Stimulated activated effector memory CD8-positive, alpha-beta T cell treated with anti-CD3 and anti-CD28 coated beads, Interleukin-12 subunit alpha, Interleukin-12 subunit beta, amount 100 ng/mL, for 72 hours (primary cell): ENCODE results near the gene FSCN2.

Experiments used
- ATAC-seq: fragments of 150-1000 bp; cut with Tn5 transposase; 2 replicates; pipeline ENCODE4 v1.10.0; 2021
- DNase-seq, 2 donors: peaks; one replicate each; pipeline ENCODE4 v3.0.0; 2021 to 2022; ENCODE audit warnings: low spot score in 2 of 2
- H3K27ac Mint-ChIP-seq: one replicate; pipeline ENCODE4 v1.8.0; 2022; ENCODE audit warnings: mild to moderate bottlenecking, mixed read lengths
- H3K36me3 Mint-ChIP-seq: one replicate; pipeline ENCODE4 v1.8.0; 2022; ENCODE audit warnings: mild to moderate bottlenecking, mixed read lengths
- H3K4me1 Mint-ChIP-seq: one replicate; pipeline ENCODE4 v1.8.0; 2022; ENCODE audit warnings: mixed read lengths
- H3K4me3 Mint-ChIP-seq: one replicate; pipeline ENCODE4 v1.8.0; 2022; ENCODE audit warnings: mild to moderate bottlenecking, mixed read lengths
- H3K9me3 Mint-ChIP-seq: one replicate; pipeline ENCODE4 v1.8.0; 2022; ENCODE audit warnings: mixed read lengths

Gene FSCN2

DNA sequence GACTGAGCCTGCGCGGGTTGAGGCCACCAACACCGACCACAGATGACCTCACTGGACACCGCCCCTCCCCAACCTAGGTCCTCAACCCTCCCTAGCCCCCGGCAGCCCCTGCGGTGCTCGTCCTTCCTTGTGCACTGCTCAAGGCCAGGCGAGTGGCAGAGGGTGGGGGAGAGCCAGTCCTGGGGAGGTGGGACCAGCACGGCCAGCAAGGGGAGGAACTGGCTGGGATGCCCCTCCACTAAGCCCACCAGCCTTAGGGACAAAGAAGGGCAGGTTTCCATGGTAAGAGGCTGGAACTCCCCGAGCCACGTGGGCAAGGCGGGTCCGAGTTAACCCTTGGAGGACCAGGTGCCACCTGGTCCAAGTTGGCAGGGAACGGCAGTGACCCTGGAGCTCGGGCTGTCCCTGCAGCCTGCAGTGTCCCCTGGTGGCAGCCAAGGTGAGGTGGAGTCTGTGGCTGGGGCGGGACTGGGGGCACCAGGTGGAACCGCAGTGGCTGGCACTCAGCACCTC lies 9.2 kb downstream of the FSCN2 start:
- no peak overlapping the region for H3K27ac Mint-ChIP-seq
- peak; percentile 53 for ATAC-seq
- DNase-seq = no peak

DNA sequence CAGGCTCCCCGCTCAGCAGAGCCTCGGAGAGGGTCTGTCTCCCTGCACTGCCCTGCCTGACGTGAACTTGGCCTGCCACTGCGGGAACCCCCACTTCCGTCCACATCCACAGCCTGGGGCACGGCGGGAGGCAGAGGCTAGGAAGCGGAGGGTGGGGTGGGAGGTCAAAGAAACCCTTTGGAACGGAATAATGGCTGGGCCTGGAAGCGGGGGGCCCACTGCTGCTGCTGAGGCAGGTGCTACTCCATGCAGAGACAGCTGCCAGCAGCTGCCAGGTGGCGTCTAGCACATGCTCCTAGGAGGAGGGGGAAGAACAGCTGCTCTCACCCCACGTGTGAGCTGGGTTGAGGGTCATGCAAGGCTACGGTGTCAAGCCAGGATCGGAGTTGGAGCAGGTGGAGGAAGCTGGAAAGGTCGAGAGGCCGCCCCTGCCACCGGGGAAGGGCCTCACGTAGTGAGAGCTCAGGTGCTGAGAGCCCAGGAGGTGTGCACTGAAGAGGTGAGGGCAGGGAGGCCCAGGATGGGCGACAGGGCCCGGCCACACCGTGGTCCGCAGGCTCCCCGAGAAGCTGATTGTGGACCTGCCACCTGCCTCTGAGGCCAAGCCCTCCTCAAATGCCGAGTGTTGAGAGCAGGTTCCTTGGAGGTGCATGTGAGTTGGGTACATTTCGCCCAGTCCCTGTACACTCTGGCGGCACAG lies 9.8 kb downstream of the FSCN2 start:
- ATAC-seq = no peak
- DNase-seq = no peak
- Mint-ChIP-seq H3K4me3 (no peak overlapping the region), H3K36me3 (peaks cover 34% of the 10 kb centered on the region), H3K27ac (peak overlapping the region; percentile 76), H3K4me1 (peaks cover 11% of the 10 kb centered on the region), H3K9me3 (no peaks in the 10 kb centered on the region)

More for the DNA sequence above, 9.2 kb downstream of the FSCN2 start:
- peaks cover 11% of the 10 kb centered on the region for H3K4me1 Mint-ChIP-seq
- H3K36me3 Mint-ChIP-seq = peaks cover 34% of the 10 kb centered on the region
- H3K4me3 Mint-ChIP-seq = no peak overlapping the region
- no peaks in the 10 kb centered on the region for H3K9me3 Mint-ChIP-seq

DNA sequence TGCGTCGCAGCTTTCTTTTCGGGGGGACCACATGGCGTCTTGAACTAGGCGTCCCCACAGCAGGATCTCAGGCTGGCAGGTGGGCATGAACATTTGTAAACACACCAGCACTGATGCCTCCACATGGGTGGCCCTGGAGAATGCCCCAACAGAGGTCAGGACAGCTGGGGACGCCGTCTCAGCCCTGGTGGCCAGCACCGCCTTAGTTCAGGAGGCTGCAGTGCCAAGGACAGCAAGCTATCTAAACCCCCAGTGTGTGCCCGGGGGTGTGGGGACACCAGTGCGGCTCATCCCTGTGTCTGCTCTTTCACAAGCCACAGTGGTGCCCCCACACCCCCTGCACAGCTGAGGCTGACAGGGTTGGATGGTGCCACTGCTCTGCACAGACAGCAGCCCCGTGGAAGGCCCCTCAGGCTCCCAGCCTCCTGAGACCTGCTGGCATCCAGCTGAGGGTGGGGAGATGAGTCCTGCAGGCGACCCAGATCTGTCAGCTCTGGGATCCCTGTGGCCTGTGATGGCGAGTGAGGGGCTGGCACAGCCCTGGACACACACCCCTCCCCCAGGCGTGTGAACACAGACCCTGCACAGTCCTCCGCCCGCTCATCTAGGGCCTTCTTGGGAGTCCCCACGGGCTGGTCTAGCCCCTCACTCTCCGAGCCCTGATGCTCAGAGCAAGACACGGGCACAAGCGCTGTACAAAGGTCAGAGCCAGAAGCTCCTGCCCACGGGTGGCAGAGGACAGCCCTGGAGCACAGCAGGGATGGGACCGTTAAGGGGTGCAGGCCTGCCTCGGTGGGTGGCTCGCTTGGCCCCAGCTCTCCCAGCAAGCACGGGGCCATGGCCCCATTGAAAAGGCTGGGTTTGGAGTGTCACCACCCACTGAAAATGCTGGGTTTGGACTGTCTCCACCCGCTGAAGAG lies 10.7 kb downstream of the FSCN2 start:
- Mint-ChIP-seq H3K36me3 (peaks cover 34% of the 10 kb centered on the region), H3K4me3 (no peak overlapping the region), H3K27ac (no peak overlapping the region), H3K9me3 (no peaks in the 10 kb centered on the region), H3K4me1 (peaks cover 11% of the 10 kb centered on the region)
- ATAC-seq (no peak), DNase-seq (no peak)

DNA sequence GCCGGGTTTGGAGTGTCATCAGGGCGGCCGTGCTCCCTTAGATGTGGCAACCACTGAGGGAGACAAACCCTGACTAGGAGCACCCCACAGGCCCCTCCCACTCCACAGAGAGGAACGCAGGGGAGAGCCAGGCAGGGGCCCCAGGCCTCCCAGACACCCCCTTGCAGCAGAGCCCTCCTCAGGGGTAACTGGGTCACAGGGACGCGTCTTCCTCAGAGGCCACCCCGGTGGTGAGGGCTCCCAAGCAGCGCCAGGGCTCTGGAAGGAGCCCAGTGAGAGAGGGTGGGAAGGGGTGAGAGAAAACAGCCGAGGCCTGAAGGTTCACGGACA lies 11.4 kb downstream of the FSCN2 start:
- no peak for ATAC-seq
- peaks cover 11% of the 10 kb centered on the region for H3K4me1 Mint-ChIP-seq
- DNase-seq = no peak
- no peak overlapping the region for H3K27ac Mint-ChIP-seq
- H3K9me3 Mint-ChIP-seq = no peaks in the 10 kb centered on the region
- H3K4me3 Mint-ChIP-seq = no peak overlapping the region
- H3K36me3 Mint-ChIP-seq = peaks cover 35% of the 10 kb centered on the region

GRCh38 chr17:81539961-81540675 lies 11.9 kb downstream of the FSCN2 start:
- H3K4me3 Mint-ChIP-seq = no peak overlapping the region
- H3K9me3 Mint-ChIP-seq = no peaks in the 10 kb centered on the region
- ATAC-seq = no peak
- DNase-seq = no peak
- no peak overlapping the region for H3K27ac Mint-ChIP-seq
- H3K4me1 Mint-ChIP-seq = peaks cover 11% of the 10 kb centered on the region
- peaks cover 40% of the 10 kb centered on the region for H3K36me3 Mint-ChIP-seq

DNA sequence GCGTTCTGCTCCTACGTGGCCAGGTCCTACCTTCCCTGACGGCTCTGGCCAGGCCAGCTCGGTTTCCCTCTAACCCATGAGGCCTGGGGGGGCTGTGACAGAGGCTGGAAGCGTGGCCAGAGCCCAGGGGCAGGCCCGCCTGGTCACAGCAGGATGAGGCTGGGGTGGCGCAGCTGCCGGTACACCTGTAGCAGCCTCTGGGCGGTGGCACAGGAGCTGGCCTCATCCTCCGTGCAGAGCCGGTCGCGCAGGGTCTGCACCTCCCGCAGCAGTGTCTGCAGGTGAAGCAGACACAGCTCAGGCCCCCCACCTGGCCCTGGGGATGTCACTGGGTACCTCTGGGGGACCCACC lies 12.5 kb downstream of the FSCN2 start:
- Mint-ChIP-seq H3K4me1 (peaks cover 11% of the 10 kb centered on the region), H3K4me3 (no peak overlapping the region), H3K27ac (no peak overlapping the region), H3K36me3 (peaks cover 40% of the 10 kb centered on the region), H3K9me3 (no peaks in the 10 kb centered on the region)
- DNase-seq (no peak), ATAC-seq (no peak)

DNA sequence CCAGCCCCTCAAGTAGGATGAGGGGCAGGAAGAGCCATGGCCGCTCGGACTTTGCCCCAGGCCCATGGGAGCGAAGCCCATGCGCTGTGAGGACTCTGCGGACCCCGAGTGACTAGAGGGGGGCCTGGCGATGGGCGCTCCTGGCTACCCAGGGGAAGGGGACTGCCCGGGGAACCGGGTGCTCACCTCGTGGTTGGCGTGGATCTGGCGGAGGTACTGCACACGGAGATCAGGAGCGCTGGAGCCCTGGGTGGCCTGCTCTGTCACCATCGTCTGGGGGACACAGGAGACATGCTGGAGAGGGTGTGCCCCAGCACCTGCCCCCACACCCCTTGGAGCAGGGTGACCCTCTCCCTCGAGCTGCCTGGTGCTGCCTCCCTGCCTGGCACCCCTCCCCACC lies 12.9 kb downstream of the FSCN2 start:
- Mint-ChIP-seq H3K36me3 (peaks cover 43% of the 10 kb centered on the region), H3K4me1 (peaks cover 11% of the 10 kb centered on the region), H3K9me3 (no peaks in the 10 kb centered on the region), H3K4me3 (no peak overlapping the region), H3K27ac (no peak overlapping the region)
- no peak for DNase-seq
- no peak for ATAC-seq

DNA sequence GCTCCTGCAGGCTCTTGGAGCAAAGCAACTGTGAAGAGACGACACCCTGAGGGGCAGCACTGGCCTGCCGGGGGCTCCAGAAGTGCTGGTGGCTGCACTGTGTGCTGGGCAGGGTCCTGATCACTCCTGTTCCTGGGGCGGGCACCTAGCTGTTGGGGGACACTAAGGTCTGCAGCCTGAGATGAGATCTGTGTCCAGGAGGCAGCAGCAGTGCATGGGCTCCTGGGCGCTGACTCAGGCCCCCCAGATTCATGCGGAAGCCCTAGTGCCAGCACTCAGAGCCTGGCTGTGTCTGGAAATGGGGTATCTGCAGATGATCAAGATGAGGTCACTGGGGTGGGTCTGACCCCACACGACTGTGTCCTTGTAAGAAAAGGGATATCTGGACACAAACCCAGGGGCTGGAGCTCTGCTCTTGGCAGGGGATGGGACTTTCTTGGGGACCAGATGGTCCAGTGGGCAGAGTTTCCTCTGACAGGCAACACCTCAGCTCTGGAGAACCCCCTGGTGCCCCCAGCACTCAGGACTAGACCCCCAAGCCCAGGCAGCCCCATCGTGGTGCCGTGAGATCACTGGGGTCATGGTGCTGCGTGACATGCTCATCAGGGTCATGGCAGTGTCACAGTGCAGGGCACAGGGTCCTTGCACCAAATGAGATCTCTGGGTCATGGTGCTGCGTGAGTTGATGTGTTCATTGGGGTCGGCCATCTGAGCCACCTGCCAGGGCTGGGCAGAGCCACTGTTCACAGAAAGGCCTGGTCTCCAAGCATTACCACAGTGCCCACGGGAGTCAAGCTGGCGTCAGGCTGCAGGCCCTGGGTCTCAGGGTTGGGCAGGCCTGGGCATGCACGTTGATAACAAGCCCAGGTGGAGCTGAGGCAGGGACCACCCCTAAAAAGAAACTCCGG lies 14.5 kb downstream of the FSCN2 start:
- DNase-seq (no peak), ATAC-seq (no peak)
- Mint-ChIP-seq H3K27ac (no peak overlapping the region), H3K4me3 (no peak overlapping the region), H3K9me3 (no peaks in the 10 kb centered on the region), H3K36me3 (peaks cover 51% of the 10 kb centered on the region), H3K4me1 (peaks cover 6% of the 10 kb centered on the region)

DNA sequence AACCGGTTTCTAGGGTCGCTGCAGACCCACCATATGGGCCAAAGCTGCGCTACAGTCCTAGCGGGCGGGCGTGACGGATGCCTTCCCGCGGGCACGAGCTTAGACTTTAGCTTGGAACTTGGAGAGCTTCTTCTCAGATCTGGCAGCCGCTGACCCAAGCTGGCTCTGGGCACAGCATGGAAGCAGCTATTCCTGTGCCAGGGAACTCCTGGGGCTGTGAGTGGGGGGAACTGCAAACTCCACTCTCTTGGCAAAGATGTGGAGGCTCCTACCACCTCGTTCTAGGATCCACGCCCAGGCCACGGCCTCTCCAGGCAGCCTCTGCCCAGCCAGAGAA lies 15.1 kb downstream of the FSCN2 start:
- Mint-ChIP-seq H3K9me3 (no peaks in the 10 kb centered on the region), H3K4me1 (peaks cover under 1% of the 10 kb centered on the region), H3K36me3 (peaks cover 51% of the 10 kb centered on the region), H3K27ac (no peak overlapping the region), H3K4me3 (no peak overlapping the region)
- no peak for DNase-seq
- no peak for ATAC-seq

GRCh38 chr17:81543756-81544155 lies 15.6 kb downstream of the FSCN2 start:
- DNase-seq = no peak
- peaks cover 51% of the 10 kb centered on the region for H3K36me3 Mint-ChIP-seq
- H3K4me1 Mint-ChIP-seq = no peaks in the 10 kb centered on the region
- H3K4me3 Mint-ChIP-seq = no peak overlapping the region
- H3K27ac Mint-ChIP-seq = no peak overlapping the region
- no peak for ATAC-seq
- H3K9me3 Mint-ChIP-seq = no peaks in the 10 kb centered on the region

DNA sequence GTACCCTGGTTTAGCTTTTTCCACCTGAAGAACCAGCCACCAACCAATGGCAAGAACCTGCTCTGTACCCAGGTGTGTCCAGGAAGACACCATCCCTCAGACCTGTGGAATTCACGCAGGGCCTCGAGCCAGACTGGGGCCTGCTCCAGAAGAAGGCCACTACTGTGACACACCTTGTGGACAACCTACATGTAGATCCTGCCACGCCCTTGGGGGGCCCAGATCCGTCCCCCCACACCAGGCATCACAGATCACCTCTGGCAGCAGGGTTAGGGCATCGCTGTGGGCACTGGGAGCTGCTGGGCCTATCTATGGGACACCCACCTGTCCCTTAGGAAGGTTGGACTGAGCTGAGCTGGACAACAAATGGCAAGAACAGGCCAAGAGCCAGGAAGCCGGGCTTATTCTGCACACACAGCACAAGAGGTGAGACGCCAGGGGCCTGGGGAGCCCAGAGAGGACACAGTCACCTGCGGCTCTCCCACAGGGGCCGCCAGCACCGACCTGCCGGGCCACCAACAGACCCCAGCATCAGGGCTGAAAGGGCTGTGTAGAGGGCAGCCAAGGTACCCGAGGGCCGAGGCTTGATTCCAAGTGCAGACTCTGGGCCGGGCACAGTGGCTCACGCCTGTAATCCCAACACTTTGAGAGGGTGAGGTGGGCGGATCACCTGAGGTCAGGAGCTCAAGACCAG lies 16.3 kb downstream of the FSCN2 start:
- Mint-ChIP-seq H3K27ac (no peak overlapping the region), H3K9me3 (no peaks in the 10 kb centered on the region), H3K36me3 (peaks cover 54% of the 10 kb centered on the region), H3K4me3 (no peak overlapping the region), H3K4me1 (peaks cover 5% of the 10 kb centered on the region)
- ATAC-seq (no peak), DNase-seq (no peak)

DNA sequence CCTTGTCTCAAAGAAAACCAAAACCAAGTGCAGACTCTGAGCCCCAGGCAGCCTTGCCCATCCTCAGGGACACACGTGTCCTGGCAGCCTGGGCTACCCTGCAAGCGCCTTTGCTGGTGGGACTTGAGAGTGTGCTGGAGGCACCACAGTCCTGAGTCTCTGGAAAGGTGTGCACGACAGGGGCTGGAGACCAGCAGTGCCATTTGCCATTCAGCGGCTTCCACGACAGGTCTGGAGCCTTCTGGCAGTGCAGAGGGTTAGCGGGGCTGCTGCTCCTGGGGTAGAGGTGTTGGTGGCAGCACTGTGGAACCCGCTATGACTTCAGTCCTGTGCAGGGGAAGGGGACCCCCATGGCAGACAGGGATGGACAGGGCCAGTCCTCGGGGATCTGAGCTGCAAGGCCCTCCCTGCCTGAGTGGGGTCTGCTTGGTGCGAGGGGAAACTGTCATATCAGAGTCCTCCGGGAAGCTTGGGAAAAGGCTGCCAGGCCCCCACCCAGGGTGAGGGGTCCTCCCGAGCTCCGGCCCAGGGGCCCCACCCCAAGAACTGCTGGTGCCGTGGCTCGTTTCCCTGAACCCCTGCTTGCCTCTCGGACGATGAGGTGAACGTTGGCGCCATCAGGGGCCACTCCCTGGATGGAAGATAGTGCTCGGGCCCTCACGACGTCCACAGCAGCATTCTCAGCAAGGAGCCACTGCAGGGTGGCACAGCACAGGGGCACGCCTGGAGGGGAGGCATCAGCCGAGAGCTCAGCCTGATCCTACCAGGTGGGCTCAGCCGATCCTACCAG lies 17.2 kb downstream of the FSCN2 start:
- Mint-ChIP-seq H3K9me3 (no peaks in the 10 kb centered on the region), H3K36me3 (peaks cover 63% of the 10 kb centered on the region), H3K4me3 (no peak overlapping the region), H3K4me1 (peaks cover 15% of the 10 kb centered on the region), H3K27ac (no peak overlapping the region)
- ATAC-seq (no peak), DNase-seq (no peak)

- no peak for DNase-seq
- H3K27ac Mint-ChIP-seq = no peak overlapping the region
- no peaks in the 10 kb centered on the region for H3K9me3 Mint-ChIP-seq
- no peak for ATAC-seq
- H3K36me3 Mint-ChIP-seq = peaks cover 65% of the 10 kb centered on the region
- peaks cover 27% of the 10 kb centered on the region for H3K4me1 Mint-ChIP-seq
- no peak overlapping the region for H3K4me3 Mint-ChIP-seq
These were observed 18.9 kb downstream of the FSCN2 start for GRCh38 chr17:81546906-81547613.
